Liver (tissue), 3 donors: ENCODE results near the gene TTF1.

Experiments used
- ATF3 ChIP-seq: IDR thresholded peaks from 2 replicates; pipeline ENCODE4 v1.6.1; 2016; ENCODE audit warnings: antibody characterized with exemption
- CTCF ChIP-seq: fragments of 150-350 bp; IDR thresholded peaks from 2 replicates; pipeline ENCODE4 v1.5.1; 2017; ENCODE audit warnings: improper control_type of control experiment, low read depth, low read length; ENCODE audit not compliant: missing input control
- FOXA1 ChIP-seq: IDR thresholded peaks from 2 replicates; pipeline ENCODE4 v1.6.1; 2016; ENCODE audit warnings: antibody characterized with exemption
- GABPA ChIP-seq, 2 donors: IDR thresholded peaks in 1 of 2; conservative IDR thresholded peaks in 1 of 2; 2 replicates each; pipeline ENCODE4 v1.6.1; 2016; ENCODE audit warnings: antibody characterized with exemption in 2 of 2, mild to moderate bottlenecking in 1 of 2, moderate library complexity in 1 of 2
- JUND ChIP-seq, 2 donors: IDR thresholded peaks; 2 replicates each; pipeline ENCODE4 v1.6.1; 2016; ENCODE audit warnings: antibody characterized with exemption in 2 of 2
- MAX ChIP-seq: IDR thresholded peaks from 2 replicates; pipeline ENCODE4 v1.6.1; 2016; ENCODE audit warnings: antibody characterized with exemption
- NR2F2 ChIP-seq: IDR thresholded peaks from 2 replicates; pipeline ENCODE4 v1.6.1; 2016; ENCODE audit warnings: antibody characterized with exemption
- RAD21 ChIP-seq, 2 donors: IDR thresholded peaks; 2 replicates each; pipeline ENCODE4 v1.6.1; 2016; ENCODE audit warnings: antibody characterized with exemption in 2 of 2, mild to moderate bottlenecking in 2 of 2
- RXRA ChIP-seq, 2 donors: IDR thresholded peaks; 2 replicates each; pipeline ENCODE4 v1.6.1; 2017 to 2018; ENCODE audit warnings: antibody characterized with exemption in 2 of 2, mild to moderate bottlenecking in 1 of 2
- SP1 ChIP-seq: IDR thresholded peaks from 2 replicates; pipeline ENCODE4 v1.6.1; 2018; ENCODE audit warnings: antibody characterized with exemption, mild to moderate bottlenecking
- YY1 ChIP-seq: IDR thresholded peaks from 2 replicates; pipeline ENCODE4 v1.6.1; 2016; ENCODE audit warnings: antibody characterized with exemption, mild to moderate bottlenecking
- donor health status: healthy.
- donor health status: healthy.

GRCh38 chr9:132430998-132431397 lies 24.4 kb upstream of the TTF1 start:
- TF ChIP-seq CTCF (no peak), RXRA (IDR thresholded peaks at IDR 0.05) (no peak), MAX (no peak), YY1 (no peak), ATF3 (no peak), FOXA1 (no peak), NR2F2 (no peak), RAD21 (IDR thresholded peaks at IDR 0.05) (no peak), SP1 (no peak), GABPA (IDR thresholded peaks at IDR 0.05 in 1 of 2, conservative IDR thresholded peaks at IDR 0.05 in 1 of 2) (no peak), JUND (IDR thresholded peaks at IDR 0.05) (no peak)
